ENCODE measurements around the gene C1orf159. TPM values are rescaled to one million over a fixed set of nuclear protein-coding genes. Genes with fewer than 3 reads are reported as not detected.

Gene C1orf159
- total RNA-seq, 1 donor from 2014 or later: 31.8 TPM

GRCh38 chr1:1116701-1117468 lies 996 bp upstream of the C1orf159 start:
- peaks cover 9% of the 10 kb centered on the region for H3K4me1 Mint-ChIP-seq
- H3K27ac Mint-ChIP-seq: no peak overlapping the region
- TF ChIP-seq CTCF (IDR thresholded peaks at IDR 0.05; ENCODE audit: unreplicated experiment): no peak
- peaks cover 5% of the 10 kb centered on the region for H3K9me3 Mint-ChIP-seq
- DNase-seq (ENCODE audit: low spot score in 2 of 2, unreplicated experiment in 2 of 2): no peak
- H3K36me3 Mint-ChIP-seq: peaks cover 14% of the 10 kb centered on the region
- H3K4me3 Mint-ChIP-seq: peak overlapping the region; percentile 50
- peaks cover 36% of the 10 kb centered on the region for H3K27me3 Mint-ChIP-seq (ENCODE audit: low read depth)

- peaks cover 9% of the 10 kb centered on the region for H3K4me1 Mint-ChIP-seq
- H3K36me3 Mint-ChIP-seq: peaks cover 16% of the 10 kb centered on the region
- DNase-seq (ENCODE audit: low spot score in 2 of 2, unreplicated experiment in 2 of 2): peak in 1 of 2 experiments; percentile 13
- peaks cover 5% of the 10 kb centered on the region for H3K9me3 Mint-ChIP-seq
- peak overlapping the region; percentile 76 for H3K4me3 Mint-ChIP-seq
- no peak for TF ChIP-seq CTCF (IDR thresholded peaks at IDR 0.05; ENCODE audit: unreplicated experiment)
- H3K27ac Mint-ChIP-seq: peak overlapping the region; percentile 73
- H3K27me3 Mint-ChIP-seq (ENCODE audit: low read depth): peaks cover 33% of the 10 kb centered on the region
Measured at GRCh38 chr1:1115136-1115785, 628 bp downstream of the C1orf159 start.

- Mint-ChIP-seq H3K27ac (peak overlapping the region; percentile 66), H3K27me3 (ENCODE audit: low read depth) (peaks cover 26% of the 10 kb centered on the region)
Measured at GRCh38 chr1:1114431-1114830, 1.5 kb downstream of the C1orf159 start.

GRCh38 chr1:1112237-1112985 lies 3.5 kb downstream of the C1orf159 start:
- H3K9me3 Mint-ChIP-seq: peaks cover 5% of the 10 kb centered on the region
- no peak overlapping the region for H3K27ac Mint-ChIP-seq
- H3K4me1 Mint-ChIP-seq: peaks cover 9% of the 10 kb centered on the region
- TF ChIP-seq CTCF (IDR thresholded peaks at IDR 0.05; ENCODE audit: unreplicated experiment): no peak
- DNase-seq (ENCODE audit: low spot score in 2 of 2, unreplicated experiment in 2 of 2): no peak
- H3K4me3 Mint-ChIP-seq: no peak overlapping the region
- H3K36me3 Mint-ChIP-seq: peaks cover 20% of the 10 kb centered on the region
- peaks cover 6% of the 10 kb centered on the region for H3K27me3 Mint-ChIP-seq (ENCODE audit: low read depth)

More at GRCh38 chr1:1114431-1114830, 1.5 kb downstream of the C1orf159 start:
- peak overlapping the region; percentile 76 for H3K4me3 Mint-ChIP-seq
- H3K9me3 Mint-ChIP-seq: peaks cover 5% of the 10 kb centered on the region
- TF ChIP-seq CTCF (IDR thresholded peaks at IDR 0.05; ENCODE audit: unreplicated experiment): no peak
- peaks cover 9% of the 10 kb centered on the region for H3K4me1 Mint-ChIP-seq
- no peak for DNase-seq (ENCODE audit: low spot score in 2 of 2, unreplicated experiment in 2 of 2)
- peaks cover 16% of the 10 kb centered on the region for H3K36me3 Mint-ChIP-seq

- no peak overlapping the region for H3K27ac Mint-ChIP-seq
- no peaks in the 10 kb centered on the region for H3K27me3 Mint-ChIP-seq (ENCODE audit: low read depth)
- DNase-seq (ENCODE audit: low spot score in 2 of 2, unreplicated experiment in 2 of 2): no peak
- TF ChIP-seq CTCF (IDR thresholded peaks at IDR 0.05; ENCODE audit: unreplicated experiment): no peak
- H3K4me1 Mint-ChIP-seq: peaks cover 9% of the 10 kb centered on the region
- H3K36me3 Mint-ChIP-seq: peaks cover 23% of the 10 kb centered on the region
- H3K9me3 Mint-ChIP-seq: peaks cover 5% of the 10 kb centered on the region
- H3K4me3 Mint-ChIP-seq: no peak overlapping the region
Measured at GRCh38 chr1:1111516-1112236, 4.2 kb downstream of the C1orf159 start.
